ENCODE results near the gene RLN3.

Gene RLN3

GRCh38 chr19:14054099-14054498 lies 26.2 kb downstream of the RLN3 start:
- no peak for DNase-seq (ENCODE audit: low read depth in 3 of 3)

- no peak for DNase-seq (ENCODE audit: low read depth in 3 of 3)
Measured at GRCh38 chr19:14054721-14055120, 26.8 kb downstream of the RLN3 start.

DNA sequence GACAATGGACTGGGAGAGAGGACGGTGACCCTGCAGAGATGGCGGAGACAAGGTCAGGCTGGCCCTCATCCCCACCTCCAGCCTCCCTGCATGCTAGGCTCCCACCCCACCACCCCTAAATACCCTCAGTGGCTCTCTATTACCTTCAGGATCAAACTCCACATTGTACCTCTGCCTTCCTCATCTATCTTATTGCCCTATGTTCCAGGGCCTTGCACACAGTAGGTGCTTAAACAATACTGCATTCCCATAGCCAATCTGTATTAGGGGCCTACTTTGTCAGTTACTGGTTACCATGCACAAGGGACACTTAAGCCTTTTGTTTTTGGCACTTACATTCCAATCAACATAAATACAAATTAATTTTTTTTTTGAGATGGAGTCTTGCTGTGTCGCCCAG lies 27.4 kb downstream of the RLN3 start:
- no peak for DNase-seq (ENCODE audit: low read depth in 3 of 3)

- DNase-seq (ENCODE audit: low read depth in 3 of 3): no peak
Measured at GRCh38 chr19:14056069-14056666, 28.2 kb downstream of the RLN3 start.

- no peak for DNase-seq (ENCODE audit: low read depth in 3 of 3)
Measured at GRCh38 chr19:14056741-14057356, 28.9 kb downstream of the RLN3 start.

GRCh38 chr19:14058182-14059092 lies 30.5 kb downstream of the RLN3 start:
- no peak for DNase-seq (ENCODE audit: low read depth in 3 of 3)

GRCh38 chr19:14059093-14059480 lies 31.1 kb downstream of the RLN3 start:
- peak in 1 of 3 donors; percentile 53 for DNase-seq (ENCODE audit: low read depth in 3 of 3)

DNA sequence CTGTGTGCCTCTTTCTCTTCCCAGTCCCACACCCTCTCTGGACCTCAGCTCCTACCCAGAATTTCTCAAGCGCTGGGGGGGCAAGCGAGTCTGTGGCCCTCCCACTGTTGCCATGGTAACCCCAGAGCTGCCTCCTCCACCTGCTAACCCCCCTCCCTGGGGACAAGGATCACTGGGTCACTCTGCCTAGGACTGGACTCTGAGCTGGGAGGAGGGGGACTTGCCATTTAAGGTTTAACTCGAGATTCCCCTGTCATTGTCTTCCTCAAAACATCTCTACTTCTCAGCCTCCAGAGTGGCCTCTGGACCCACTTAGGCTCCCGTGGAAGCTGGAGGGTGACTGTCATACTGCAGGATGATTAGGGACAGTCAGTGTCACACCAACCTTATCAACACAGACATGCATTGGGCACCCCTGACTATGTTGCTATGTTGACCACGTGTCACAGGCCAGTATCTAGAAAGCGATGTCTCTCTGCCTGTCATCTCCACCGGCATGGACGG lies 31.8 kb downstream of the RLN3 start:
- DNase-seq (ENCODE audit: low read depth in 3 of 3): no peak

DNA sequence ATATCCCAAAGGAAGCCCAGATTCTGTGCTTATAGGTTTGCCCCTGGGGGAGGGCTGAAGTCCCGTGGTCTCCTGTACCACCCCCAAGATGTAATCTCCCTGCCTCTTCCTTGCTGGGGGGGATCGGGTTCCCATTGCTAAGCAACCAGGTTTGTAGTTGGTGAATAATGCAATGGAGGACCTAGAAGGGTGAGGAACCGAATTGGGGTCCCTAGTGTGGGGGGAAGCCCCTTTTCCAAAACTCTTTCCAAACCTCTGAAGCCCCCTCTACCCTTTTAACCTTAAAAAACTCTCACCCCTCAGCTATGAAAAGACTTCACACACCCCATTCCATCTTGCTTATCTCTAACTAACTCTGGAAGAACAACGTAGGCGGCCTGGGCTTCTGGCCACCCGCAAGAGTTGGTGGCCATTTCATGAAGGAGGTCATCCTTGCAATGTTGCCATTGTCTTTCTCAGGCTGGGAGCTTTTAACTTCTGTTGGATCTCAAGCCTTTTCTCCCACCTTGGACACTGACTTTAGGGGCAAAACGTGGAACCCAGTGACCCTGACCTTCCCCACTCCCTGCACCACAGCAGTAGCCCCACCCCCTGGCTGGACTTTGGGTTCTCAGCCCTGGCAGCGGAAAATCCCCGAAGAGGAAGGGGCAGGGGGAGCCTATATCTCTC lies 33.3 kb downstream of the RLN3 start:
- DNase-seq (ENCODE audit: low read depth in 3 of 3): no peak

- no peak for DNase-seq (ENCODE audit: low read depth in 3 of 3)
Measured at GRCh38 chr19:14061751-14062557, 34.0 kb downstream of the RLN3 start, which contains the start of gene PALM3. Gene PALM3, minus strand, starts transcription at chr19:14062076. Its CDS starts 96 bp downstream, at chr19:14061980.

- DNase-seq (ENCODE audit: low read depth in 3 of 3): no peak
Measured at GRCh38 chr19:14062558-14062855, 34.6 kb downstream of the RLN3 start.

DNA sequence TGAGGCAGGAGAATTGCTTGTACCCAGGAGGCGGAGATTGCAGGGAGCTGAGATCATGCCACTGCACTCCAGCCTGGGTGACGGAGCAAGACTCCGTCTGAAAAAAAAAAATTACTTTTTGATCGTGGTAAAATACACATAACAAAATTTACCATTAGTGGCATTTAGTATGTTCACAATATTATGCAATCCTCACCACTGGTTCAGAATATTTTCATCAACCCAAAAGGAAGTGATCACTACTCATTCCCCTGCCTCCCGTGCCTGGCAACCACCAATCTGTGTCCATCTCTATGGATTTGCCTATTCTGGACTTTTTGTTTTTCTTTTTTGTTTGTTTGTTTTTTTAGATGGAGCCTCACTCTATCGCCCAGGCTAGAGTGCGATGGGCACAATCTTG lies 35.2 kb downstream of the RLN3 start:
- DNase-seq (ENCODE audit: low read depth in 3 of 3): no peak

DNA sequence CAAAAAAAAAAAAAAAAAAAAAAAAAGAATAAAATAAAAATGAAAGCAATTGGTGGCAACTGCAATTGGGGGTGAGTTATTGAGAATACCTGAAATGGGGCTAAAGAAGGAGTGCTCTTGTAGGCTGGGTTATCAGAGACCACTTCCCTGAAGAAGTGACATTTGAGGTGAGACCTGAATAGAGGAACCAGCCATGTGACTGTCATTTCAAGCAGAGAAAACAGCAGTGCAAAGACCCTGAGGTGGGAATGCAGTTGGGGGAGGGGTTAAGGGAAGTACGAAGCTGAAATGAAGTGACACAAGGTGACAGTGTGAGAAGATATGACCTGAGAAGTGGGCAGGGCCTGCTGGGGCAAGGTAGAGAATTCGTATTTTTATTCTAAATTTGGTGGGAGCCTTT lies 38.2 kb downstream of the RLN3 start:
- no peak for DNase-seq (ENCODE audit: low read depth in 3 of 3)

- DNase-seq (ENCODE audit: low read depth in 3 of 3): no peak
Measured at GRCh38 chr19:14070268-14071050, 42.5 kb downstream of the RLN3 start.

- peak in 1 of 3 donors; percentile 41 for DNase-seq (ENCODE audit: low read depth in 3 of 3)
Measured at GRCh38 chr19:14072535-14073260, 44.8 kb downstream of the RLN3 start, which contains the start of gene MISP3. Gene MISP3, plus strand, starts transcription at chr19:14072786. Its CDS starts 524 bp downstream, at chr19:14073310.

- DNase-seq (ENCODE audit: low read depth in 3 of 3): peak; percentile 54 to 73 (median 65)
Measured at GRCh38 chr19:14073261-14073924, 45.4 kb downstream of the RLN3 start.

GRCh38 chr19:14073925-14074838 lies 46.2 kb downstream of the RLN3 start:
- DNase-seq (ENCODE audit: low read depth in 3 of 3): peak in 1 of 3 donors; percentile 40

DNA sequence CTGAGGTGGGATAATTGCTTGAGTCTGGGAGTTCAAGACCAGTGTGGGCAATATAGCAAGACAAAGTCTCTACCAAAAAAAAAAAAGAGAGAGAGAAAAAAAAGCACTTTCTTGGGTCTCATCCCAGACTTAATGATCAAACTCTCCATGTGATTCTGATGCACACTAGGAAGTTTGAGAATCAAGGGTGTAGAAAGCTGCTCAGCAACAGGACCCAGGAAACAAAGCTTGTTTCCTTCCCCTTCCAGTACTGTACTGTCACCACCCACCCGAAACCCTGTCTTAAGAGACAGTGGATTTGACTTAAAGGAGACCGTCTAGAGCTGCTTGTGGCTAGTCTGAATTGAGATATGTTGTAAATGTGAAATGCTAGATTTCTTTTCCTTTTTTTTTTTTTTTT lies 50.5 kb downstream of the RLN3 start:
- no peak for DNase-seq (ENCODE audit: low read depth in 3 of 3)
